HT-29 (cell line): Measurements from ENCODE around the gene AKAP6. TPM values are rescaled to one million over a fixed set of nuclear protein-coding genes. Genes with fewer than 3 reads are reported as not detected.
"Not testable (repeated sequence)": the region's sequence is repeated elsewhere in the genome, so short reads cannot be mapped to it uniquely, and the experiment has no call there.

ENCODE experiments used
- DNase-seq: peaks from one replicate; pipeline ENCODE4 v3.0.0-alpha.2; 2015; ENCODE audit warnings: low spot score
- total RNA-seq: library from RNA; depleted of rRNA; stranded (reverse); fragments of >200 nt; shearing (Covaris generic); gene quantifications from 2 replicates; pipeline ENCODE4 v1.2.3, GENCODE V29; 2014

Gene AKAP6
- total RNA-seq, 1 experiment from 2014 or later, result 1.3 TPM

- no peak for DNase-seq
Measured at GRCh38 chr14:32754209-32754608, 425.1 kb downstream of the AKAP6 start.

DNA sequence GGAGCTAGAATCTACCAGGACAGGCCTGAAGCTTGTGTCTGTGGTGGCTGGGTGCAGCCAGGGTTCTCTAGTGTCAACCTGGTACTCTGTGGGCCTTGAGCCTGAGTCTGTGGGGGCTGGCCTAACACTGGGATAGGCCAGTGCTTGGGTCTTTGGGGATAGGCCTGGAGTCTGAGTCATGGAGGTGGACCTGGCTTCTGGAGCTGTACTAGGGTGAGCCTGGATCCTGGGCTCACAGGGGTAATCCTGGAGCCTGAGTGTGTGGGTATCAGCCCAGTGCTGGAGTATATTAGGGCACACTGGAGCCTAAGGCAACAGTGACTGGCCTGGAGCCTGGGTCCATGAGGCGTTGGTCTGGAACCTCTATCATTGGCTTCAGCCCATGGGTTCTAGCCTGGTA, 427.1 kb downstream of the AKAP6 start:
- DNase-seq, result no peak

- DNase-seq, result no peak
Measured at GRCh38 chr14:32756775-32757174, 427.7 kb downstream of the AKAP6 start.

DNA sequence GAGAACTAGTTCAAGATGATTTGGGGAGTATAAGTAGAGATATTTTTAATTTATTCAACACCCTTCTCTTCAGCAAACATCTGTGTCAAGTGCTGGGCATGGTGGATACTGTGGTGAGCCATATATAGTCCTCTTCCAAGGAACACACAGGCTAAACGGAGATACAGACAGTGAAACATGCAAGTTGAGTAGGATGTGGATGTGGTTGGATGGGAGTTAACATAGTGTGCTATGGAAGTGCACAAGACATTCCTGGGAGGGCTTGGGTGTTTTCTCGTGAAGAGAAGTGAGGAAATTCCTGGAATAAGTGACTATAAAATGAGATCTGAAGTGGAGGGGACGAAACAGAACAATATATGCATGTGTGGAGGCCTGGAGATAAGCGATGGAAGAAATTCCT, 428.5 kb downstream of the AKAP6 start:
- DNase-seq, result no peak

DNA sequence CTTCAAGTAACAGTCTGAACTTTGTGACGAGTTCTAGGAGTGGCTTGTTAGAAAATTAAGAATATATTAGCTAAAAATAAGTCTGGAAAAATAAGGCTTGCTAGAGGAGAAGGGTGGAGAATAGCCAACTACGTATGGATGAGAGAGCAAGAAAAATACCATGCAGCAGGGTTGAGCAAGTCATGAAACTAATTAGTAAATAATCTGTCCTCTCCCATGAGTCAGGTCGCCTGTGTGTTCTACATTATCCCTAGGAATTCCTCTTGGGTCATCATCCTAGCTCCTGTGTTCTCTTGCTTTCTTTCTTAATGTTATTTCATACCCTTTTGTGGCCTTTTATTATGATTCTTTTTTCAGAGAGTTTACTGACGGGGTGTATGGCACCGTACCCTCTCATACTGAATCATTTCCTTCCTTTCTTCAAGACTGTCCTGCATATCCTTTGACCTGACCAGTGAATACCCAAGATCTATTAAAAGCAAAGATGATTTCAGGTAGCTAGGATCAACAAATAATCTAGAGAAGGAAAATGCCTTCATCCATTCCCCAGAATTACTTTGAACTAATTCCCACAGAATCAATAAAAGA, 432.4 kb downstream of the AKAP6 start:
- no peak for DNase-seq

GRCh38 chr14:32762886-32763285, 433.8 kb downstream of the AKAP6 start:
- DNase-seq, result no peak

- no peak for DNase-seq
Measured at GRCh38 chr14:32763673-32764072, 434.6 kb downstream of the AKAP6 start.

DNA sequence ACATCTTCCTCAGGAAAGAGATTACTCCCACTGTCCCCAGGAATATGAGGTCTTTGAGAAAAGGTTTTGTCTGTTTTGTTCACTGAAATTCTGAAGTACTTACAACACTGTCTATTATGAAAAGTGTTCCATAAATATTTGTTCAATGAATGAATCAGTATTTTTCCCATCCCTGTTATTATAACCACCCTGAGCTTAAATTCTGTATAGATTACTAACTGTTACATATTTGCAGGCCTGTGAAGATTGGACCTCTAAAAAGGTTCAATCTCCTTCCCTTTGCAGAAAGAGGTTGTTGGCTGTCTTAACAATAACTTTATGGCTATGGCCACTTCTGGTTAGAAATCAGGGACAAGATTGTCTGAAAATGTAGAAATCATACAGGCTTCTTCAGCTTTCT, 435.0 kb downstream of the AKAP6 start:
- DNase-seq, result no peak

GRCh38 chr14:32770422-32770821, 441.3 kb downstream of the AKAP6 start:
- DNase-seq, result no peak

- no peak for DNase-seq
Measured at GRCh38 chr14:32774214-32774613, 445.1 kb downstream of the AKAP6 start.

- DNase-seq, result no peak
Measured at GRCh38 chr14:32779840-32780239, 450.7 kb downstream of the AKAP6 start.

- no peak for DNase-seq
Measured at GRCh38 chr14:32784405-32784804, 455.3 kb downstream of the AKAP6 start.

GRCh38 chr14:32785585-32785984, 456.5 kb downstream of the AKAP6 start:
- DNase-seq, result no peak

DNA sequence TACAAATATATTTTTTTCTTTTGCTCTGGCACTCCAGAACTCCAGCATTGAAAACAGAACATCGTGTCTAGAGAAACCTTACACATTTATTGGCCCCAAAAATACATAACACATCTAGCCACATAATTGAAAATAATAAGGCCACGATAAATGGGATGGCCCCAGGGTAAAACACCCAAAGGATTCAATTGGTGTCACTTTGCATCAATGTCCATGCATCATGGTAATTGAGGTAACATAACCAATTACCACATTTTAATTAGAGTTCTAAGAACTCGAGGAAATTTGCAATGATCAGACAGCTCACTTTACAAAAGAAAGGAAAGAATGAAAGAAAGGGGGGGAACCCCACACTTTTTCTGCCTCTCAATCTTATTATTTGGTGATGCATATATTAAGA, 457.8 kb downstream of the AKAP6 start:
- DNase-seq, result no peak

DNA sequence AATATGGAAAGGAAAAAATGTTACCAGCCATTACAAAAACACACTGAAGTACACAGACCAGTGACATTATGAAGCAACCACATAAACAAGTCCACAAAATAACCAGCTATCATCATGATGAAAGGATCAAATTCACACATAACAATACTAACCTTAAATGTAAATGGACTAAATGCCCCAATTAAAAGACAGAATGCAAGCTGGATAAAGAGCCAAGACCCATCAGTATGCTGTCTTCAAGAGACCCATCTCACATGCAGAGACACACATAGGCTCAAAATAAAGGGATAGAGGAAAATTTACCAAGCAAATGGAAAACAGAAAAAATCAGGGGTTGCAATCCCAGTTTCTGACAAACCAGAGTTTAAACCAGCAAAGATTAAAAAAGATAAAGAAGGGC, 463.9 kb downstream of the AKAP6 start:
- not testable (repeated sequence) for DNase-seq

GRCh38 chr14:32800320-32800719, 471.2 kb downstream of the AKAP6 start:
- DNase-seq, result no peak

DNA sequence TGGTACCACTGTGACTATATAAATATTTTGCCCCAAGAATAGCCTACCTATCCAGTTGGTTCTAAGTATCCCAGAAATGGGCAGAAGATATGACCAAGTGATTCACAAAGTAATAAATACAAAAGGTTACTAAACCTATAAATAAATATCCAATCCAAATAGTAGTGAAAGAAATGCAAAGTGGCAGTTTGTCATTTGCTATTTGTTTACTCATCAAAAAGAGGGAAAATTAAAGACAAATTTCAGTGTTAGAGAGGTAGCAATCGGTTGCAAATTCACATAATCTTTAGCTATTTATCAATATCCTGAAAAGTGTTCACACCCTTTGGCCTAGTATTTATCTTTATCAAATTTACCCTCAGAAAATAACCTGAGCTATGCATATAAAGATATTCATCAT, 473.2 kb downstream of the AKAP6 start:
- no peak for DNase-seq

DNA sequence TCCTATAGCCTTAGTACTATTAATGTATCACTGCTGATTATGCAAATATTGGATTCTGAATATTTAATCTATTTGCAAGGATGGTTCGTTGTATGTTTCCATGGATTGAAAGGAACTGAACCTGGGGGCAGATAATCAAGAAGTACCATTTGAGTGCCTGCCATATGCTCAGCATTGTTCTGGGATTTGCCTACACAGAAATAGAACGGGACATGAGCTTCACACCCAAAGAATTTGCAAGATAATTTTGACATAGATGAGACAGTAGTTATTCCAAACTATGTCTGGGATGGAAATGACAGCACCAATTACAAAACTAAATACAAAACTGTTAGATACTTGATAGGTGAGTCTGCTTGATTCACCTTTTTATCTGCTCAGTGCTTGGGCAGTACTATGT, 476.9 kb downstream of the AKAP6 start:
- DNase-seq, result no peak

GRCh38 chr14:32808644-32809043, 479.5 kb downstream of the AKAP6 start:
- no peak for DNase-seq

GRCh38 chr14:32809255-32809654, 480.2 kb downstream of the AKAP6 start:
- DNase-seq, result no peak

GRCh38 chr14:32813401-32813800, 484.3 kb downstream of the AKAP6 start:
- DNase-seq, result no peak

DNA sequence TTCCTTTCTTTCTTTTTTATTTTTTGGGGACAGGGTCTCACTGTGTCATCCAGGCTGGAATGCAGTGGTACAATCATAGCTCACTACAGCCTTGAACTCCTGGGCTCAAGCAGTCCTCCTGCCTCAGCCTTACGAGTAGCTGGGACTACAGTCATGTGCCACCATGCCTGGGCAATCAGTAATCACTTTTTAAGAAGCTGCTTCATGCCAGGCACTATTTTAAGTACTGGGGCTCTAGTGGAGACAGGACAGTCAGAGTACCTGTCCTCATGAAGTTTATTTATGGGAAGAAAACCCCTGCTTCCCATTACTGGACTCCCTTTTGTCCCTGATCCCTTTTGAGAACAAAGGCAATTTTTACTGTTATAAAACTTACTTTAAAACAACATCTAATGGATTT, 485.6 kb downstream of the AKAP6 start:
- no peak for DNase-seq

GRCh38 chr14:32816588-32816987, 487.5 kb downstream of the AKAP6 start:
- DNase-seq, result no peak

- DNase-seq, result no peak
Measured at GRCh38 chr14:32817780-32818179, 488.7 kb downstream of the AKAP6 start.
